Ectodermal cell (in vitro differentiated cells): Measurements from ENCODE around the gene KCNQ5.

Experiments
- H3K27ac ChIP-seq: 2 replicates; pipeline ENCODE4 v1.7.0; 2013; ENCODE audit warnings: mild to moderate bottlenecking, low read depth, low read length; ENCODE audit not compliant: insufficient read depth, poor library complexity, severe bottlenecking
- H3K27me3 ChIP-seq: 2 replicates; pipeline ENCODE4 v1.7.0; 2013; ENCODE audit warnings: mild to moderate bottlenecking, low read length; ENCODE audit not compliant: insufficient read depth, control insufficient read depth, poor library complexity, severe bottlenecking
- H3K36me3 ChIP-seq: one replicate; pipeline ENCODE4 v1.7.0; 2013; ENCODE audit warnings: low read length; ENCODE audit not compliant: control insufficient read depth, insufficient read depth
- H3K4me1 ChIP-seq: one replicate; pipeline ENCODE4 v1.7.0; 2013; ENCODE audit warnings: low read length; ENCODE audit not compliant: control insufficient read depth, insufficient read depth
- H3K4me3 ChIP-seq: 2 replicates; pipeline ENCODE4 v1.7.0; 2013; ENCODE audit warnings: low read depth, low read length, control low read depth; ENCODE audit not compliant: insufficient read depth
- H3K9me3 ChIP-seq: 2 replicates; pipeline ENCODE4 v1.7.0; 2013; ENCODE audit warnings: mild to moderate bottlenecking, low read length, moderate library complexity; ENCODE audit not compliant: control insufficient read depth
- WGBS, 2 experiments: methylation state at CpG; one replicate each; pipeline ENCODE4 v1.1.7; 2013; ENCODE audit warnings: missing lambda C conversion rate in 2 of 2; 5-methylcytosine and 5-hydroxymethylcytosine counted together

The KCNQ5 gene

DNA sequence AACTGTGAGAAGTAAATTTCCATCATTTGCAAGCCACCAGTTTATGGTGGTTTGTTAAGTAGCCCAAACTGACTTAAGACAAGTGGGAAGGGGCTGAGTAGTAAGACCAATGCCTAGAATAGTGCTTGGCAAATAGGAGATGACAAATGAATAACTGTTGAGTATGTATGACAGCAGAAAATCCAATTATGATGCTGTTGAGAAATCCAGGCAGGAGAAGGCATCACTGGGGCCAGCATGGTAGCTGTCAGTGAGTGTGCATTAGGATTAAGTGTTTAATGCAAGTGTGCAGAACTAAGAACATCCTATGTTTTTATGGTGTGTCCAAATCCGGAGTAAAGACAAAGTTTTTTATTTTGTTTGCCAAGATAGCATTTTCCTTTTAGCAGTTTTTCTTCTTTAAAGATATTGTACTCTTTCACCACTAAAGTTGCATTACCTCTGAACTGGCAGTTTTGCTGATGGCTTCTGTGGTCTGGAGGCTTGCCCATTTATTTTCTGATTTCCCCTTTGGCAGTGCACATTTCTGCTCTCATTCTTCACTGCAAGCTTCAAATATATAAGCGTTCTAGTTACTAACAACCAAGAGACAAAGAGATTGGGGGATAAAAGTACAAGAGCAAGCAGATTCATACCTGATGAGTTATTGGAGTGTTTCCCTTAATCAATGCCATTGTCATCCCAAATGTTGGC lies 289.7 kb downstream of the KCNQ5 start:
- Histone ChIP-seq H3K36me3 (no peaks in the 10 kb centered on the region), H3K9me3 (no peaks in the 10 kb centered on the region), H3K27ac (no peak overlapping the region), H3K4me1 (no peaks in the 10 kb centered on the region), H3K4me3 (no peak overlapping the region), H3K27me3 (no peaks in the 10 kb centered on the region)
- WGBS, 2 experiments, result 86 to 95% methylated on average over 1 to 2 of the region's 2 CpGs

DNA sequence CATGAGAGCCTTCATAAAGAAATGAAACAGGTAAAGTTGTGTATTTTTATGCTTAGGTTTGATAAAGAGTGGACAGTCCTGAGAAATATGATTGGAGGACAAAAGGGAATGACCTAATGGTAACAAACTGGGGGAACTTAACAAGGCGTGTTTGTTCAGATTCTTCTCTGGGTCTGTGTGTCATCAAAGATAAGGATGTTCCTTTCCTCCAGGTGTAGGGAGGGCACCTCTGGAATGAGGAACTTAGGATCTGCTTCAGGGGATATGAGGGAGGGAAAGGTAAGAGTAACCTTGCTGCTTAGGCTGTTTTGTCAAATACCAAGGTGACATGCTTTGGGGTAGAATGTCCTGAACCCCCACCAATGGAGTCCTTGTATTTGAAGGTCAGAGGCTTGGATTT lies 291.9 kb downstream of the KCNQ5 start:
- whole genome bisulfite sequencing, 2 experiments, result 93 to 97% methylated on average over 1 of the region's 1 CpG
- H3K27ac ChIP-seq, result no peak overlapping the region
- no peaks in the 10 kb centered on the region for H3K9me3 ChIP-seq
- no peaks in the 10 kb centered on the region for H3K36me3 ChIP-seq
- no peaks in the 10 kb centered on the region for H3K4me1 ChIP-seq
- no peaks in the 10 kb centered on the region for H3K27me3 ChIP-seq
- no peak overlapping the region for H3K4me3 ChIP-seq

DNA sequence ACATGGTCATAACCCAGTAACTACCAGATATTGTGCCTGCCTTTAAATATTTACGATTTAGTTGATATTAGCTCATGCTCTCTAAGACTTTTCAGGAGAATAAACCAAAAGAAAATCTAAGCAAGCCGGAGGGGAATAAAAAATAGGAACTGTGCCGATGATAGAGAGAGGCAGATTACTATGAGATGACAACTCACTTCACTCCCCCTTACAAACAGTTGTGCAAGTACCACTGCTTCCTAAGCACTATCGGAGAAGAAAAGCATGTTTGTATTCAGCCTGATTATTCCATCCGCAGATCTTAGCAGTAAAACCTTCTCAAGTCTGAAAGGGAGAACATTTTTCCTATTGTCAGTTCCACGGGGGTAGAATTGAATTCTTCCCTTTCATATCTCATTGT lies 294.4 kb downstream of the KCNQ5 start:
- no peaks in the 10 kb centered on the region for H3K27me3 ChIP-seq
- no peak overlapping the region for H3K27ac ChIP-seq
- H3K9me3 ChIP-seq, result no peaks in the 10 kb centered on the region
- H3K4me1 ChIP-seq, result no peaks in the 10 kb centered on the region
- no peaks in the 10 kb centered on the region for H3K36me3 ChIP-seq
- no peak overlapping the region for H3K4me3 ChIP-seq
- 93 to 94% methylated on average over 4 to 5 of the region's 6 CpGs for WGBS, 2 experiments

DNA sequence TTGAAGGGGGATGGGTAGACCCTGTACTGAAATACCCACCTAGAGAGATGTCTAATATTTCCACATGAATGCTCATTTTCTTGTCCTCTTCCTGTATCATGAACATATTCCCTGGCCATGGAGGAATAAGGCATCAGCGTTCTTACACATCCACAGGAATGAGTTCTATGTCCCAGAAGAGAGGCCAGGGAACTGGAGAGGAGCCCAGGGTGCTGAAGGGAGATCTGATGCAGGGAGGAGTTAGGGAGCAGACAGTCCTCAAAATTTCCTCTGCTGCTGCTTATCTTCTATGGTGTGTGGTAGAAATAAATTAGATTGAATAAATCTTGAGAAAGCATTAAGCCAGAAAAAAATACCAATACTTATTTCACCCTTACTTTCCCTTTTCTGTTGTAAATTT lies 295.0 kb downstream of the KCNQ5 start:
- Histone ChIP-seq H3K4me1 (no peaks in the 10 kb centered on the region), H3K9me3 (no peaks in the 10 kb centered on the region), H3K4me3 (no peak overlapping the region), H3K36me3 (no peaks in the 10 kb centered on the region), H3K27ac (no peak overlapping the region), H3K27me3 (no peaks in the 10 kb centered on the region)
- 82 to 96% methylated on average over 1 of the region's 1 CpG for WGBS, 2 experiments

DNA sequence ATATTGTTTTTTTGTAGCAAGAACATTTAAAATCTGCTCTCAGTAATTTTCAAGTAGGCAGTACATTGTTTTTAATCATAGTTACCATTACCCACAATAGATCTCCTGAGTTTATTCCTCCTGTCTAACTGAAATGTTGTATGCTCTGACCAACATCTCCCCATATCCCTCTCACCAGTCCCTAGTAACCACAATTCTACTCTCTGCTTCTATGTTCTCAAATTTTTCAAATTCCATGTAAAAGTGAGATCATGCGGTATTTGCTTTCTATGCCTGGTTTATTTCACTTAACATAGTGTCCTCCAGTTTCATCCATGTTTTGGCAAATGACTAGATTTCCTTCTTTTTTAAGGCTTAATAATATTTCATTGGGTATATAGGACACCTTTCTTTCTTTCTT lies 300.5 kb downstream of the KCNQ5 start:
- H3K27me3 ChIP-seq, result no peaks in the 10 kb centered on the region
- no peaks in the 10 kb centered on the region for H3K9me3 ChIP-seq
- H3K27ac ChIP-seq, result no peak overlapping the region
- no peak overlapping the region for H3K4me3 ChIP-seq
- 71 to 91% methylated on average over 1 of the region's 1 CpG for WGBS, 2 experiments
- no peaks in the 10 kb centered on the region for H3K36me3 ChIP-seq
- no peaks in the 10 kb centered on the region for H3K4me1 ChIP-seq

DNA sequence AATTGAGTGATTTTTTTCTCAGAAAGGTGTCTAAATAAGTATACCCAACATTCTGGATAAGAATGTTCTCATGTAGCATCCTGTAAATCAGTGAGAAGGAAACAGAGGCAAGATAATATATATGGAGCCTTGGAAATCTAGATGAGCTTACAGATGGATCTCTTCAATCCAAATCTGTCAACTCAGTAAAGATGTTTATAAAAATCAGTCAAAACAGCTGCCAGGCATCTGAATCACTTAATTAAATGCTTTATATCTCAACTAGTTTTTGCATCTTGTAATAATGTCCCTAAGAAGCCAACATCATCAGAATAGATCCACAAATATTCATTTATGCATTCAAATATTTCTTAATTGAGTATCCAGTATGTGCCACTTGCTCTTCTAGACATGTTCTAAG lies 303.3 kb downstream of the KCNQ5 start:
- no peaks in the 10 kb centered on the region for H3K4me1 ChIP-seq
- H3K36me3 ChIP-seq, result no peaks in the 10 kb centered on the region
- H3K9me3 ChIP-seq, result no peaks in the 10 kb centered on the region
- H3K27ac ChIP-seq, result no peak overlapping the region
- no peak overlapping the region for H3K4me3 ChIP-seq
- no peaks in the 10 kb centered on the region for H3K27me3 ChIP-seq

DNA sequence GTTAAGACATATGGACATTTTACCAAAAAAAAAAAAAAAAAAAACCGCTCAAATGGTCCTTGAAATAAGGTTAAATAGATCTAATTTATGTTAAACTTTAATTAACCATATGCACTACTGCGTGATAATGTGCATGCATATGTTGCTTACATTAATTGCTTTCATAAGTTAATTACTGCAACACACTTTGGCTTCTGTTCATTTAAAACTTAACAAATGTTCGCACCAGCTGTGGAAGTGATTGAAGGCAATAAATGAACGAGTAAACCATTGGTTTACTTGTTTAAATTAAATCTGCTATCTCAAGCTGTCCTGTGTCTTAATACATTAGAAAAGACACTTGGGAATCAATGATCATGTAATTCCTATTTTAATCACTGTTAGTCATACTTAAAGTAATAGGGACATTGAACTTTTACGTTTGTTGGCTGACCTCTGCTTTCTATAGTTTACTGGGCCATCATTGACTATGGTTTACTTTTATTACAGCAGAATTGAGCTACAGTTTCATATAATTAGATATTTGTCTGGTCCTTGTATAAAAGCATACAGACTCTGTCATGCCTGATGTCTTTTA lies 308.8 kb downstream of the KCNQ5 start:
- 100% methylated on average over 2 to 4 of the region's 5 CpGs for WGBS, 2 experiments
- Histone ChIP-seq H3K4me3 (no peak overlapping the region), H3K36me3 (no peaks in the 10 kb centered on the region), H3K4me1 (no peaks in the 10 kb centered on the region), H3K9me3 (no peaks in the 10 kb centered on the region), H3K27ac (no peak overlapping the region), H3K27me3 (no peaks in the 10 kb centered on the region)

DNA sequence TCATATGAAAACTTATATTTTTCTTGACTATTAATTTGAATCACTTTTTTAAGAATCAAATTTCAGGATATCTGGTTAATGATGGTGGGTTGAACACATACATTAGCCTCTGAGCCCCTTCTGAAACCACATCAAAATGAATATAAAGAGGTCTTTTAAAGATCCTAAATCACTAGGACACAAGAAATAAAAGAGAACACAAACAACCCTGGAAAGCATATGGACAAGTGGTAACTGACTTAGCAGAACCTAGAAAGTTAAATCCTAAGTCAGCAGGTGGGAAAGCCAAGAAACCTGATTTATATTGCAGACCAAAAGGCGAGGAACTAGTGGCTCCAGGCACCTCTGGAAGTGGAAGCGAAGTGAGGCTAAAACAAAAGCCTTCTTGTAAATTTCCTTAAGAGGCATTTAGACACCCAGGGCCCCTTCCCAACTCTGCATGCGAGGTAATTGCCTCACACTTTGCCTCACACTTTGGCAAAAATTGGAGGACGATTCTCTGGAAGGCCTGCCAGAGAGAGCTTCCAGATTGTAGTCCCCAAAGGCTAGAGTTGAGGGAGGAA lies 309.5 kb downstream of the KCNQ5 start:
- WGBS, 2 experiments, result 74 to 77% methylated on average over 4 of the region's 4 CpGs
- no peaks in the 10 kb centered on the region for H3K9me3 ChIP-seq
- no peak overlapping the region for H3K27ac ChIP-seq
- no peaks in the 10 kb centered on the region for H3K36me3 ChIP-seq
- no peaks in the 10 kb centered on the region for H3K4me1 ChIP-seq
- no peaks in the 10 kb centered on the region for H3K27me3 ChIP-seq
- H3K4me3 ChIP-seq, result no peak overlapping the region

DNA sequence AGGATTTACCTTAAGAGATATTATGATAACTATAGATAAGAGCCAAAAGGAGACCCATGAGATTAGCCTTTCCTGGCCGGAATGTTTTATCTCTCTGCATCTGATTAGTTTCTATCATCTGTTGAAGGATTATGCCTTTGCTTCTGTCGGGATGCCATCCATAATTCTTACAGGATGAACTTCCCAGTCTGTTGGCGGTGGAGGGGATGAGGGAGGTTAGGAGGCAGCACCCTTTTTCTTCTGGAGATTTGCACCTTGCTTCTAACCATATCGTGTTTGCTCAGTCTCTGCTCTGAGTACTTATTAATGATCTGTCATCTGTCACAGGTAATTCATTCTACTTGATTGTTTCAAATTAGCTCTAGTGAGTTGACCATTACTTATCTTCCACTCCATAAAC lies 311.4 kb downstream of the KCNQ5 start:
- no peaks in the 10 kb centered on the region for H3K36me3 ChIP-seq
- WGBS, 2 experiments, result 91 to 97% methylated on average over 4 of the region's 4 CpGs
- H3K4me3 ChIP-seq, result no peak overlapping the region
- H3K4me1 ChIP-seq, result no peaks in the 10 kb centered on the region
- no peak overlapping the region for H3K27ac ChIP-seq
- H3K9me3 ChIP-seq, result no peaks in the 10 kb centered on the region
- no peaks in the 10 kb centered on the region for H3K27me3 ChIP-seq

DNA sequence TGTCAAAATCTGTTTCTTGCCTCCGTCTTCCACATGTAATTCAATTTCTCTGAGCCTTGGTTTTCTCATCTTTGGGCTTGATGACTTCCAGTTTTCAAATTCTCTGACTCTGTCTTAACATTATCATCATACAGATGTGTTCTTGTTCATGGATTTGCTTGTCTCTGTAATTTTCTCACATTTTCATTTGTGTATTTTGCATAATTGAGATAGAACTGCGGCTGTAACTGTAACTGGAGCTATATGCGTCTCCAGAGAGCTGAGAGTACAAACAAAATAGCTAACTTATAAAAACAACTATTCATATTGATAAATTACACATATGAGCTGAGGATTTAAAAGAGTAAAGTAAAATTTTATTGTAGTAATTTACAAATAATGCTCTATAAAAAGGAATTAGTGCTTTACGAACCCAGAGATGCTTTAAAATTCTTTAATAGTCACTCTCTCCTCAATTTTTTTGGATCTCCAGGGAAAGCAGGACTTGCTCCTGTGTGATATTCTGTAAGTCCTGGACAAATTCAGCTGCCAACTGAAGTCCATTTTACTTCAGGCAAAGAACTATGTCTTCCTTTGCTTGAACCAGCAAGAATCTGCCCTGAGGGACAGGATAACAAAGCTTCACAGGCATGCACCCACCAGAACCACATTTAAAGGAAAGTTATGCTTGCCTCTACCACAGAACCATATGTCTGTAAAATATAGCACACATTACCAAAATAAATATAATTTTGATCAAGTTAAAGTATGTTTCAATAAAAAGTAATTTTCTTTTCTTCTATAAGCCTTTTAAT lies 315.1 kb downstream of the KCNQ5 start:
- no peaks in the 10 kb centered on the region for H3K27me3 ChIP-seq

More for the DNA sequence above, 315.1 kb downstream of the KCNQ5 start:
- Histone ChIP-seq H3K9me3 (no peaks in the 10 kb centered on the region), H3K27ac (no peak overlapping the region), H3K4me3 (no peak overlapping the region), H3K4me1 (no peaks in the 10 kb centered on the region), H3K36me3 (no peaks in the 10 kb centered on the region)
- 95 to 99% methylated on average over 2 to 3 of the region's 4 CpGs for WGBS, 2 experiments
